GM10266 (cell line): ENCODE measurements around the gene MORF4L1.

Experiments used
- DNase-seq: peaks from one replicate; pipeline ENCODE4 v3.0.0; 2012; ENCODE audit errors: extremely low spot score
- CTCF ChIP-seq: IDR thresholded peaks from 2 replicates; pipeline ENCODE4 v1.5.1; 2012; ENCODE audit warnings: mild to moderate bottlenecking, low read depth; ENCODE audit not compliant: control insufficient read depth, insufficient read depth; ENCODE audit errors: missing control alignments

MORF4L1 gene

GRCh38 chr15:78931439-78932257 is 59.0 kb downstream of the MORF4L1 start:
- no peak for DNase-seq
- TF ChIP-seq CTCF, result no peak

DNA sequence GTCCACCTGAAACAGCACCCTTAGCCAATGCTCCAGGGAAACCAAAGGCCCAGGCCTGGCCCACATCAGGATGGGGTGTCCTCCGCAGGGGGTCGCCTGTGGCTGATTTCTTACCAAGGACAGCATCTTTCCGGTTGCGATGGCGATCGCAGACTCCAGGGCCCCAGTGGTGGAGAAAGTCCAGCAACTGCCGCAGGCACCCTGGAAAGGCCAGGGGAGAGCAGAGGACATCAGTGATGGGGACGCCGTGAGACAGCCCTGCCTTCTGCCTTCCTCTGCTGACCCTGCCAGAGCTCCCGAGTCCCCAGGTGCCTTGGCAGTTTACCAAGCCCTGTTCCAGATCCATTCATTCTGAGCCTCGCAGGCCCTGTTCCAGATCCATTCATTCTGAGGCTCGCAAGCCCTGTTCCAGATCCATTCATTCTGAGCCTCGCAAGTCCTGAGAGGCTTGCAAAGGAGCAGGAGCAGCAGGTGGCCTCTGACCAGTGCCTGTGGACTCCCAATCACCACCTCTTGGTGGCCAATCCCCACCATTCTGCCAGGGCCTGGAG is 59.6 kb downstream of the MORF4L1 start:
- DNase-seq, result no peak
- TF ChIP-seq CTCF, result no peak

- DNase-seq, result no peak
These were observed 60.6 kb downstream of the MORF4L1 start for GRCh38 chr15:78933187-78933822.

DNA sequence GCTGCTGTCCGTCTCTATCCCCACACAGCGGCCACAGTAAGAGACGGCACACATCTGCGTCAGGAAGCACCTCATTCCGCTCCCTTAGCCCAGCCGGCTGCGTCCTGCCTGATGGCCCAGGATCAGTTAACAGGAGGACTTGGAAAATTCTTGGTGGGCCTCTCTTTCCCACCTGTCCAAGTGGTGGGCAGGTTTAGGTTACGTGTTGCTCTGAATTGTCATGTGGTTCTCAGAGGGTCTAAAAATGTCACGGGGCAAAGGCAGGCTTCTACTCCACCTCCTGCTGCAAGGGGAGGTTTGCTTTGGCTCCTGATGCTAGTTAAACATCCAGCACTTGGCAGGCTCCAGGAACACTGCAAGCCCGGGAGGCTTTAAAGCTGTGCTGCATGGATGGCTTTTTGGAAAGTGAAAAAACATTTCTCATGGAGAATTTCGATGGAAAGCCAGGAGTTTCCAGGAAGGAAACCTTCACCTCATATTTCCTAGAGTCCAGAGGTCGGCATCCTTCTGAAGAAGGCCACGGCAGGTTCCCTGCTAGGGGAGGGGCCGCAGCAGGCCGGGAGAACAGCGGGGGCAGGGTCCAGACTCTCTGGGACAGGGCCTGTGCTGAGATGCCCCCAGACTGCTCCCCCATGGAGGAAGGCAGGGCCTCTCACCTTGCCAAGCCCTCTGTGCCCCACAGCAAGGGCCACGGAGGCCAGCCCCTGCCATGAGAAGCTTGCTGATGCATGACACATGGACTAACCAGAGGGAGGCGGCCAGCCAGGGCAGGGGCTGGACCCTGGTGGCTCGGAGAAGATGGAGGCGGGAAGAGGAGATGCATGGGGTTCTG is 61.3 kb downstream of the MORF4L1 start:
- TF ChIP-seq CTCF, result no peak
- no peak for DNase-seq

More at GRCh38 chr15:78933187-78933822, 60.6 kb downstream of the MORF4L1 start:
- no peak for TF ChIP-seq CTCF

GRCh38 chr15:78934655-78935023 is 61.9 kb downstream of the MORF4L1 start:
- no peak for TF ChIP-seq CTCF
- no peak for DNase-seq

GRCh38 chr15:78937132-78937739 is 64.5 kb downstream of the MORF4L1 start:
- no peak for DNase-seq

More at GRCh38 chr15:78937132-78937739, 64.5 kb downstream of the MORF4L1 start:
- TF ChIP-seq CTCF, result no peak
